GM18517 (cell line): ENCODE results near the gene RPL35.

Source experiments
- ATAC-seq: cut with Tn5 transposase; IDR thresholded peaks from one replicate; pipeline ENCODE4 v1.9.1; 2021; ENCODE audit warnings: mild to moderate bottlenecking, moderate library complexity; ENCODE audit not compliant: unreplicated experiment

RPL35 gene

DNA sequence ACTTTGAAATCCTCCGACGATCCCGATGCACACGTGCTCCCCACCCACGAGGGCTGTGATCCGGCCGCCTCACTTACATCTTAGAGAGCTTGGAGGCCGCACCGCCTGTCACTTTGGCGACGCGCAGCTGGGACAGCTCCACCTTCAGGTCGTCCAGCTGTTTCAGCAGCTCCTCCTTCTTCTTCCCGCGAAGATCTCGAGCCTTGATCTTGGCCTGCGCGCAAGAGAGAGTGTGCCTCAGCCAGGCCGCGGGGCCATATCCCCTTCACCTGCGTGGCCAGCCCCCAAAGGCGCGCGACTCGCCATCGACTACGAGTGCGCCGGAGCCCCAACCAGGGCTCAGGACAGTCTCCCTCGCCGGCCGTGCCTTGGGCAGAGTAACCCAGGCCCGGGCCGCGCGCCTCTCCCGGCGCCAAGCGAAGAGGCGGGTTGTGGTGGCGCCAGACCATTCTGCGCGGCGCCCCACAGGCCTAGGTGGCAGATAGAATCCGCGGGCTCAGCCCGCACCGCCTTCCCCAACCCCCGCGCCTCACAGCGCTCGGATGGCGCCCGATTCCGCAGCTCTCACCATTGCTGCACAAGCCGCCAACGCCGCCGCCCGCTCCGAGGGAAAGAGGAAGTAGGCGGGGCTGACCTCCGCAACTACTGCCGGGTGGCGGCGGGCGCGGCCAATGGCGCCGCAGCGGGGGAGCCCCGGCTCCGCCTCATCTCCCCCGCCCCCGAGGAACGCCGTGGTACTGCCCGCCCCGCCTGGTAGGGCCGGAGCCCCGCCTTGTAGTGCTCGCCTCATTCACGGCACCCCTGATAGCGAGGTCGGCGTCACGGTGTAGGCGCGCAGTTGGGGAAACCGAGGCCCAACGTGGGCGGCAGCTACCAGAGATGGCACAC, at the start of gene RPL35, which contains the start of gene ARPC5L:
Gene RPL35 (minus strand): TSS at position 616 of the 888 bp plus-strand sequence. CDS start 45 bp downstream, at position 571.
Gene ARPC5L (plus strand): TSS at position 789 of the 888 bp plus-strand sequence. CDS start 7,161 bp downstream, outside the sequence.
- peak; percentile 79 for ATAC-seq

DNA sequence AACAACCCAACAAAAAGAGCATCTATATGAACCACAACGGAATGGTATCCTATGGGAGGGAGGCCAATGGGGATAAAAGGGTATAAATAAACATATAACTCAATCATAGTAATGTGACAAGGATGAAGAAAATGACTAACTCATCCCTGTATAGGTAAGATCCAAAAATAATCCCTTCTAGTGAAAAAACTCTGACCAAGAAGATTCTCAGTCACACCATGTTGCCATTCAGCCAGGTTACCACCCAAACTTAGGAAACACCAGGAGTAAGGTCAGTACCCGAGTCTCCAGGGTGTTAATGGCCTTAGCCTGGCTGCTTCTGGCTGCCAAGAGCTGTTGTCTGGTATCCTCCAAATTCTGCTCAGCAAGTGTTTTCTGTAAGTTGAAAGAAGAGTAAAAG, 46.3 kb upstream of the RPL35 start:
- ATAC-seq, result no peak

DNA sequence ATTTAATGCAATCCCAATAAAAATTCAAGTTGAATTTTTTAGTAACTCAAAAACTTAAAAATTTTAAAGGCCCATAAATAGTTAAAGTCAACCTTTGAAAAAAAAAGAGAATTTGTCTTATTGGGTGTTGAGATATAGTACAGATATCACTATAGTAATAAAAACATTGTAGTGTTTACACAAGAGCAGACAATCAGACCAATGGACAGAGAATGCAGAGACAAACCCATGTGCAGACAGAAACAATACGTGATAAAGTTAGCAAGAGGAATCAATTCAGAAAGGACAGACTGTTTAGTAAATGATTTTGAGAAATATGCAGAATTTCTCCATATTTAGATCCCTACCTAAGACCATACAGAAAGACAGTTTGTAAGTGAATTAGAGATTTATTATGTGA, 45.2 kb upstream of the RPL35 start:
- no peak for ATAC-seq

DNA sequence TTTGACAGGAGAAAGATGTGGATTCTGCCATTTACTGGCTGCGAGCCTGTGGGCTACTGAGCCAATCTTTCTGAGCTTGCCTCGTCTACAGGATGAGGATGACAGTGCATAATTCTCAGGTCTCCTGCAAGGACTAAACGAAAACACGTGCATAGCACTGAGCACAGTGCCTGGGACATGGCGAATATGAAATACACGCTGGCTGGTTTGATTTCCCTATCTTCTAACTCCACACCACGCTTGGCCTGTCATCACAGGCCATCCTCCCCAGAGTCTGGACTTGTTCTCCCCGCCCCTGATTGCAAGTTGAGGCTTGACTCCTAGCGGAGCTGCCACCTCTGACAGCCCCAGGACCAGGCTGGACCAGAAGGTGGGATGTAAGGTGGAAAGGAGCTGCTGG, 38.1 kb upstream of the RPL35 start:
- no peak for ATAC-seq

DNA sequence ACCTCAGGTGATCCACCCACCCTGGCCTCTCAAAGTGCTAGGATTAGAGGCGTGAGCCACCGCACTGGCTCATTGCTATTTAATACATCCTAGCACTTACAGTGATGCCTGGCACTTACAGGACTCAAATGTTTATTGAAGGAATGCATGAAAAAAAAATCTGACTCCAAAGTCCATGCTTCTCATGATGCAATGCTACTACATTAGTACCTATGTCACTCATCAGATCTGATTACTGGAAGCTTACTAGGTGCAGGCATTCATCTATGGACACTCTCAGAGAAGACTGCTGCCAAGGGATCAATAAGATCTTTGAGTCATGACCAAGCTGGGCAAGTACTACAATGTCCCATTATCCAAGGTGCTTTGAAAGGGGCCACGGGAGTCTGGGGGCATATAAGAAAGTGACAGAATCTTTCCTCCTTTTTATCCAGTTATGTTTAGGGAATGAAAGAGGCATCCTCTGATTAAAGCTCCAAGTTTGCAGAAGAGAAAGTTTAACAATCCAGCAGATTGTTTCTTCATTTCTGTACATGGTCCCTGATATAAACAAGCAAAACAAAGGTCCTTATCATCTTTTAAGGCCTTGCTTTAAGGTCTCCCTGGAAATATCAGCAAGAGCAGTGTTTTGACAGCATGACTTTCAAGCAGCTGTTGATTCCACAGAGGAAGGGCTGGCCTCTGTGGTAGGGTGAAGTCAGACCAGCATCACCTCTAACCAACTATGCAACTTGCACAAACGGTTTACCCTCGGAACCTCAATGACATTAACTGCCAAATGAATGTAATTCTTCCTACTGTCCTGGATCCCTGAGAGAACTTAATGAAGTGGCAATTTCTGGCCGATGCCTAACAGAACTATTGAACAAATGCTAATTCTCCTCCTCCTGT, 36.1 kb upstream of the RPL35 start:
- no peak for ATAC-seq

DNA sequence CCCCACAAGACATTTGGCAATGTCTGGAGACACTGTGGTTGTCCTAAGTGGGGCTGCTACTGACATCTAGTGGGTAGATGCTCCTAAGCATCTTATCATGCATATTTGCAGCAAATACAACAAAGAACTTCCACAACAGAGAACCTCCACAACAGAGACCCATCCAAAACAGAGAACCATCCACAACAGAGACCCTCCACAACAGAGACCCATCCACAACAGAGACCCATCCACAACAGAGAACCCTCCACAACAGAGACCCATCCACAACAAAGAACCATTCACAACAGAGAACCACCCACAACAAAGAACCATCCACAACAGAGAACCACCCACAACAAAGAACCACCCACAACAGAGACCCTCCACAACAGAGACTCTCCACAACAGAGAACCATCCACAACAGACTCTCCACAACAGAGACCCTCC, 33.0 kb upstream of the RPL35 start:
- no peak for ATAC-seq

DNA sequence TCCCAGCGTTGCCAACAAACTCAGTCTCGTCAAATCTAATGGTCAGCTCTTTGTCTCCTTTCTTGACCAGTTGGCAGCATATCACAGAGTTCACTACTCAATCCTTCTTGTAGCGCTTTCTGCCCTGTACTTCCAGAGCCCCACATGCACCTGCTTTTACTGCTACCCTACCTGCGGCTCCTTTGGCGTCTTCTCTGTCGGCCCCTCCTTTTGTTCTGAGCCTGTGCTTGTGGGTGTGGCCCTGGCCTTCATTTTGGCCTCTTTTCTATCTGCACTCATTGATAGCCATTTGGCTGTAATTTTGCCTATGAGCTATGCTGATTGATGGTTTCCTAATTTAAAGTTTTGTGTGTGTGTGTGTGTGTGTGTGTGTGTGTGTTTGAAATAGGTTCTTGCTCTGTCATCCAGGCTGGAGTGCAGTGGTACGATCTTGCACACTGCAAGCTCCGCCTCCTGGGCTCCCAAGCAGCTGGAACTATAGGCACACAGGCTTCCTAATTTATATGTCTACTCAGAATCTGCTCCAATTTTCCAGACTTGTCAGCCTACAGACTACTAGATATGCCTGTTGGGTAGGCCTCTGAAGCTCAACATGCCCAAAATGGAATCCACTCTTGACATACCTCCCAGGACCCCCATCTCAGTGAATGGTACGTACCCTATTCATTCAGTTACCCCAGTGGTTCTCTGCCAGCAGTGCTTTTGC, 32.4 kb upstream of the RPL35 start:
- no peak for ATAC-seq

DNA sequence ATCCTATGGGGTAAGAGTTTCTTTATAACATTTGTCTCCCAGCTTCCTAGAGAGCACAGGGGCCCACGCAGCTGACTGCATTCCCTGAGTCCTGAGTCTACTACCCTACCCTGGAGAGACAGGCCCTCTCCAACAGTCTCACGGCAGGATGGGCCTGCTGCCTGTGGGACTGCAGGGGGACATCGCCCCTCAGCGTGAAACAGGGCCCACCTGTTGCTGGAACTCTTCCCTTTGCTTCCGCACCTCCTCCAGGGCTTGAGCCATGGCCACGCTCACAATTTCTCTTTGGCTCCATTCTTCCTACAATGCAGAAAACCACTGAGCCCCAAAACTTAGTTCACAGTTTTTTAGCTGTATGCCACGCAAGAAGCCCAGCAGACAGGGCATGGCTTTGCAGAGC, 28.4 kb upstream of the RPL35 start:
- ATAC-seq, result no peak

DNA sequence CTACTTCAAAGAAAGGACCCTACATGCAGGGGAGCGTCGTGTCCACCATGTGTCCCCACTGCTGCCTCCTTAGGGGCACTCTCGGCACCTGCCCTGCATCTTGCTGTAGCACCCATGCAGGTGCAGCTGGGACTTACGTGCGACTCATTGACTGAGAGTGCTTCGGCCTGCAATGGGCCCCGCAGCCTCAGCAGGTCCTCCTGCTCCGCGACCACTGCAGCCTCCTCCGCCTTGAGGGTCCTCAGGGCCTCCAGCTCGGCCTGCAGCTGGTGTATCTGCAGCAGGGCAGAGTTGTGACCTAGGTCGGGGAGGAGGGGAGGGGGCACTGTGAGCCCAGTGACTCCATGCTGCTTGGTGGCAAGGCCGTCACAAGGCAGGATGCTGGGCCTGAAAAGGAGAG, 27.2 kb upstream of the RPL35 start:
- ATAC-seq, result no peak

DNA sequence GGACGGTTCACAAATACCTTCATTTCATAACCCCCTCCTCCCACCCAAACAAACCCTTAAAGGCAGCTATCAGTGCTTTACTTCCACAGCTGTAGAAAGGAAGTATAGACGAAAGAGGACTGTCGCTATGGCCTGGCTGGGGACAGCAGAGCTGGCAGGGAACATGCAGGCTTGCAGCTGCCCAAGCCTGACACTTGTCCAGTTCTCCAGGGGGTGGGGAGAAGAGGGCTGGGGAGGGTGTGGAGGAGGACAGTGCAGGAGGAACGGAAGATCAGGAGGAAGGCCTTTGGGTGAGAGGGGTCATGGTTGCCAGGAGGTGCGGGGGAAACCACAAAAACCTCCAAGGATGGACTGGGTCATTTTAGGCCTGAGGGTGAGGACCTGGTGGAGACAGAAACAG, 26.1 kb upstream of the RPL35 start:
- no peak for ATAC-seq

DNA sequence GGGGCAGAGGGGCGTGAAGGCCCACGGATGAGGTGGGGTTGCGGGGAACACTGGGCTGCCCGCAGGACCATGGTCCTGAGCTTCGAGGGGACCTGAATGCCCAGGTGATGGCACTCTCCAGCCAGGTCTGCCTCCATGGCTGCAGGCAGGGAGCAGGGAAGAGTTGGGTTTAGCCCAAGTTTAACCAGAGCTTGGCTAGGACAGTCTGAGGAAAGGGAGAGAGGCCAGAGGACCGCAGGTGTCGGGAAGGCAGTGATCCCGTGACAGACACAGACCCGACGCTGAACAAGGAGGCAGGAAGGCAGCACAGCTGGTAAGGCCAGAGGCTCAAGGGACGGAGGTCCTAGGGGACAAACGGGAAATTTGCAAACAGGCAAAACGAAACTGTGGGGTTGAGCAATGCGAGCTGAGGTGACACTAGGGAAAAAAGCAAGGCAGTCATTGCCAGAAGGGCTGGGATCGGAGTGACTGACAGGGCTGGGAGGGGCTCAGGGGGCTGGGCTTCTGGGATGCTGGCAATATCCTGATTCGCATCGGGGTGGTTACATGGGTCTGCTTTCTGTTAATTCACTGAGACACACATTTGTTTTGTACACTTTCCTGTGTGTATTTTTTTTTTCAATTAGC, 25.2 kb upstream of the RPL35 start:
- no peak for ATAC-seq

DNA sequence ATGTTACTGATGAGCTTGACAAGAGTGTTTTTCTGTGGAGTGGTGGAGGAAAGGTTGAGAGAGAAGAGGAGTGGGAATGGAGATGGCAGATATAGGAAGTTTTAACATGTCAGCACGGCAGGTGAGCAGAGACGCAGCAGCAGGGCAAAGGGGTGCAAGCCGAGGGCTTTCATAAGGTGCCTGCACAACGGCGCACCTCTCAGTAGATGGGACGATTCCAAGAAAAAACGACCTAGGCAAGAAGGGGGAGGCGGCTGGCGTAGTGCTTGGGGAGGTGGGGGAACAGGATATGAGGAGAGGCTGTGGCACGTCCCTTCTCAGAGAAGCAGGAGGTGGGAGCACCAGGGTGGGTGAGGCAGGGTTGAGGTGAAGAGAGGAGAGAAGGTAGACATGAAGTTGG, 24.7 kb upstream of the RPL35 start:
- ATAC-seq, result no peak

DNA sequence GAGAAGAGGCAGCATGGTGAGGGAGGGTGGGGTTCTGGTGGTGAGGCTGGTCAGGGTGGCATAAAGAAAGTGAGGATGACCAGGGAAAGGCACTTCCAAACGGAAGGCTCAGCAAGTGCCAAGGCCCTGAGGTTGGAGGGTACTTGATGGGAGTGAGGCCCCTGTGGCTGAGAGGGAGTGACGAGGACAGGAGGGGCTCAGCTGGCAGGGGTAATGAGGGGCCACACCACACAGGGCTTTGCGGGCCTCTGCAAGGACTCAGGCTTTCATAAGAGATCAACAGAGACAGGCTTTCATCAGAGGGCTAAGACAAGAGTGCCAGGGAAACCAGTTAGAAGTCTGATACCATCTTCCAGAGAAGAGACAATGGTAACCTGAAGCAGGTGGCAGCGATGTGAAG, 23.8 kb upstream of the RPL35 start:
- no peak for ATAC-seq

DNA sequence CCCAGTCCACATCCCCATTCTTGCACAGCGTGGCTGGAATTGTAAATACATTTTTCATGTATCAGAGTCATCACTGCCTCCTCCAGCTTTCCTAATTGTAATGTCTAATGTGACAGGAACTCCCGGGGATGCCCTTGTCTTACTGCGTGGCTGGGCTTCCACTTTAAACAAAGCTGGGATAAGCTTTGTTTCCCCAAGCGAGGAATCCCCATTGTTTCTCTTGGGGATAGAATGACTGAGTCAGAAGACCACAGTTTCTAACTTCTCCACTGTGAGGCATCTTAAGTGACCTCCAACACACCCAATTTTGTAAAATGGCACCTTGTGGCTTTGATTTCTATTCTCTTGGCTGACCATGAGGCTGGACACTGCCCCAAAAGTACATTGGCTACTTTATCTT, 22.6 kb upstream of the RPL35 start:
- ATAC-seq, result no peak

DNA sequence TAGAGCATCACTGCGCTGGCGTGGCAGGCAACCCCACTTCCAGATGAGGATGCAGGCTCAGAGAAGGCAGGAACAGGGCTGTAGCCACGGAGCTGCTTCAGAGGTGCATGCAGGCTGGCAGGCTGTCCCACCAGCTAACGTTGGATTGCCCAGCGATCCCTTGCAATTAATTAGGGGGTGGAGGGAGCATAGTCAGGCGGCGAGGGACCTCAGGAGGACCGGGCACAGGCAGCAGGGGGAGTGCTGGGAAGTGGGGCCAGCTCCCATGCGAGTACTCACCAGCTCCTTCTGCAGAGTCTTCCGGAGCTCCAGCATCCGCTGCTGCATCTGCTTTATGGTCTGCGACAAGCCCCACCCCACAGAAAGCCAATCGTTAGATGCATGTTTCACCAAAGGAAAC, 20.5 kb upstream of the RPL35 start:
- ATAC-seq, result no peak

DNA sequence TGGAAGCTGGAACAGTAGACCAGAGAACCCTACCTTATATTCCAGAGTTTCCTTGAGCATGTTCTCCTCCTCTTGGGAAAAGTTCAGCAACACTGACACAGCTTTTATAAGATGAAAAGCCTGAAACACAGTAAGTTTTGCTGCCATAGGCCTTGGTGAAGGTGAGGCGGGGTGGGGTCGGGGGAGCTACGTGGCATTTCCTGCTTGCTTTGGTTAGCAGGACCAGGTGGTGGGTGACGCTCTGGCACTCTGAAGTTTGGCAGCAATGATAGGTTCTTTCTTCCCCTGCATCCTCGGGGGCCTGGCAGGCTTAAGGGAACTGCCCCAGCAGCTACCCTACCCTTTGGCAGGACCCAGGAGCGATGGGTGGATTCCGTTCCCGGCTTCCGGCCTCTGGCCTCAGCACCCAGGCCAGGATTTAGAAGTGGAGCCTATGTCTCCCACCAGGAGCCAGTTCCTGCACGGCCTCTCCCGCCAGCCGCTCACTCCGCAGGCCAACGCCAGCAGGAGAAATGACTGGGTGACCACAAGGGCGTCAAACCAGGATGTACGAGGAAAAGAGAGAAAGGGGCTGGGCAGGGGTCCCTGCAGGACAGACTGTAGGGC, 19.5 kb upstream of the RPL35 start:
- no peak for ATAC-seq

DNA sequence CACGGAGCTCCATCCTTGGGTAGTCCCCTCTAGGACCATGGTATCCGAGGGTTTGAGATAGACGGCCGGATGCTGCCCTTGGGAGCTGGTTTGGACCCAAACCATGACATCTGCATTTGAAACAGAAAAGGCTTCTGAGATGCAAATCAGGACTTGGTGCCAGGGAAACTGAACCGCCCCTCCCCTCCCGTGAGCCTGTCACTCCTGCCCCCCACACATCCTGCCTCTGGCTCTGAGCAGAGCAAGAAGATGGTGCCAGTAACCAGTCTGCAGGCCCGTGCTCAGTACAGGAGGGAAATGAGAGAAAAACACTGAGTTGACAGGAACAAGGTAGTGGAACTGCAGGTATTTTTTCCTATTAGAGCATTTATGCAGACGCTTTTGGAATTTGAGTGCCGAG, 18.7 kb upstream of the RPL35 start:
- no peak for ATAC-seq

DNA sequence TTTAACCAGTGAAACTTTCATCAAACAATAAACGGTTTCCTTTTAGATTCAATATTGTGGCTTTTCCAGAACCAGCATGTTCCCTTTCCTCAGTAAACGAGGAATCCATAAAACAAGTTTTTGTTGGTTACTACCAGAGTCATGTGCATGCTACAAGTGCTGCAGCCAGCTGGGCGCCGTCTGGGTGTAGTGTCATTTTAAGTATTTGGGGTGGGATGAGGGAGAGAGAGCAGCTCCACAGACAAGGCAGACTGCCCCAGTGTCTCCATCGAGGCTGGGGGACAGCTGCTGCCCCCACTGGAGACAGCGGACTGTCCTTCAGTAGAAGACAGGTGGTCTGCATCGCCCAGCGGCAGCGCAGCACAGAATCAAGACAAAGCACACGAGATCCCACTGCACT, 17.5 kb upstream of the RPL35 start:
- no peak for ATAC-seq

DNA sequence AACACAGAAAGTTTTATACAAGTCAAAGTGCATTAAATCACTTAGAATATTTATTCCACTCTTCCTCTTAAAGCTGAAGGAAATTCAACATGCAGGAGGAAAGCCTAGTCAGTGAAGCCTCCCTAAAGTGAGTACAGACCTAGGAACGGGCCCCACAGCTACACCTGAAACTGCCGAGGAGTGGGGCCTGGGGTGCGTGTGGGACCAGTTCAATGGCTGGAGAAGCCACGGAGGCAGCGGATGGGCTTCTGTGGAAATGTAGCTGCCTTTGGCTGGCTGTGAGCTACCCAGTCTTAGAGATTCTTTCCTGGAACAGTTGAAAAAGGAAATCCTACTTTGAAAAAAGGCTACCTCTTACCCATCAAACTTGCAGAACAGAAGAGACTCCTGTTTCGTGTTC, 16.8 kb upstream of the RPL35 start:
- no peak for ATAC-seq

DNA sequence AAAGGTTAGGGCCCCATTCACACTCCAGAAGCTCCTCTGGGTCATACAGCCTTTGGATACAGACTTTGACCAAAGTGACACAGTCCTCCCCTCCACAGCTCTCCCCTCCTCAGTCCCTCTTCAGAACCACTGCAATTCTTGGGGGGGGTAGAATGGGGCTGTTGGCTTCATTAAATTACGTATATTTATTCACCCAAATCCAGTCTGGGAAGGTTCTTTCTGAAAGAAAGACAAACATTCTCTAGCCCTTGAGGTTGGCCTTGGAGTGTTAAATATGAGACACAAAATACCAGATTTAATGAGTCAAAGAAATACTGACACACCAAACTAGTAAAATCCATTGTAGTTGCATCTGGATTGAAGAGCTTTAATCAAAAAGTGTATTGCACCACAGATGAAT, 16.3 kb upstream of the RPL35 start:
- no peak for ATAC-seq
